GM19328 (cell line): ENCODE data around the gene MMP11.

Experiments
- ATAC-seq: cut with Tn5 transposase; IDR thresholded peaks from one replicate; pipeline ENCODE4 v1.9.1; 2021; ENCODE audit warnings: mild to moderate bottlenecking, moderate library complexity; ENCODE audit not compliant: unreplicated experiment

The MMP11 gene

GRCh38 chr22:23780146-23780748 is 7.6 kb downstream of the MMP11 start:
- no peak for ATAC-seq

- ATAC-seq = no peak
These were observed 8.4 kb downstream of the MMP11 start for GRCh38 chr22:23781065-23781464.

DNA sequence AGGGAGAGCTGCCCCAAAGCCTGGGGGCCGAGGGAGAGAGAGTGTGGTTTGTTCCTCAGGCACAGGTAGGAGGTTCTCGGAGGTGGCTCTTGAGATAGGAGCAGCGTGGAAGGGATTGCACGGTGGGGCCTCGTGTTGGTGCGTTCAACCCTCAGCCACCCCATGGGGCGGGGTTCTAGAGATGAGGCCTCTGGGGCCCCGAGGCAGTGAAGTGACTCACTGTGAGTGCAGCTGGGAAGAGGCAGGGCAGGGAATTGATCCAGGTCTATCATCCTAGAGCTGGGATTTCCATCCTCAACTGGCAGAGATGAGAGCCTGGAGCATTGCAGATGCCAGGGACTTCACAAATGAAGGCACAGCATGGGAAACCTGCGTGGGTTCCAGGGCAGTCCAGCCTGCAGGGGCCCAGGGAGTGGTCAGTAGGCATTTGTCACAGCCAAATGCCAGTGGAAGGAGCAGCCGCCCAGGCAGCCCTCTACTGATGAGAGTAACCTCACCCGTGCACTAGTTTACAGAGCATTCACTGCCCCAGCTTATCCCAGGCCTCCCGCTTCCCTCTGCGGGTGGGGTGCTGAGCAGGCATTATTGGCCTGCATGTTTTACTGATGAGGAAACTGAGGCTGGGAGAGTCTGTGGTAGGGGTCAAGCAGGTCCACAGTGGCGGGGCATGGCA is 9.0 kb downstream of the MMP11 start:
- ATAC-seq = no peak

DNA sequence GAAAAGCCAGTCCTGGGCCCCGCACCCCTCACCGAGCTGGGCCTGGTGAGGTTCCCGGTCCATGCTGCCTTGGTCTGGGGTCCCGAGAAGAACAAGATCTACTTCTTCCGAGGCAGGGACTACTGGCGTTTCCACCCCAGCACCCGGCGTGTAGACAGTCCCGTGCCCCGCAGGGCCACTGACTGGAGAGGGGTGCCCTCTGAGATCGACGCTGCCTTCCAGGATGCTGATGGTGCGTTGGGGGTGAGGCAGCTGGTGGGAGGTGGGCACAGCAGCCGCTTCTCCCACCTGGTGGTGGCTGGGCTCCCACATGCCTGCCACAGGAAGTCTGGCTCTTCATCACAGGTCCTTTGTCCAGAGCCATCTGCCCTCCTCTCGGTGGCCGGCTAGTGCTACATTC is 9.6 kb downstream of the MMP11 start:
- ATAC-seq = no peak

- no peak for ATAC-seq
These were observed 10.1 kb downstream of the MMP11 start for GRCh38 chr22:23782703-23783102.

GRCh38 chr22:23783265-23784150 is 10.9 kb downstream of the MMP11 start:
- no peak for ATAC-seq

DNA sequence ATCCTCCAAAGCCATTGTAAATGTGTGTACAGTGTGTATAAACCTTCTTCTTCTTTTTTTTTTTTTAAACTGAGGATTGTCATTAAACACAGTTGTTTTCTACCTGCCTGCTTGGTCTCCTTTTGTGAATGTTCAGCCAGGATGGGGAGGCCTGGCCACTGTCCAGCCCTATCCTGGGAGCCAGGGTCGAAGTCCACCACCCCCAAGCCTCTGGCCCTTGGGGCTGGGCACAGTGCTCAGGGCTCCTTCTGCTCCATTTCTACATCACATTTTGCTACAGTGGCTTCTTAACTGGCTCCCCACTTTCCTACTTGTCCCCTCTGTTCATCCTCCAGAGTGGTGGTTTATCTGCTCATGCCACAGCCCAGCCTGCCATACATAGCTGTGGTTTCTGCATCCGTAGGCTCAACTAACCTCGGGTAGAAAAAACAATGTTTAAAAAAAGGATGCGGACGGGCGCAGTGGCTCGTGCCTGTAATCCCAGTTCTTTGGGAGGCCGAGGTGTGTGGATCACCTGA is 11.6 kb downstream of the MMP11 start:
- no peak for ATAC-seq

DNA sequence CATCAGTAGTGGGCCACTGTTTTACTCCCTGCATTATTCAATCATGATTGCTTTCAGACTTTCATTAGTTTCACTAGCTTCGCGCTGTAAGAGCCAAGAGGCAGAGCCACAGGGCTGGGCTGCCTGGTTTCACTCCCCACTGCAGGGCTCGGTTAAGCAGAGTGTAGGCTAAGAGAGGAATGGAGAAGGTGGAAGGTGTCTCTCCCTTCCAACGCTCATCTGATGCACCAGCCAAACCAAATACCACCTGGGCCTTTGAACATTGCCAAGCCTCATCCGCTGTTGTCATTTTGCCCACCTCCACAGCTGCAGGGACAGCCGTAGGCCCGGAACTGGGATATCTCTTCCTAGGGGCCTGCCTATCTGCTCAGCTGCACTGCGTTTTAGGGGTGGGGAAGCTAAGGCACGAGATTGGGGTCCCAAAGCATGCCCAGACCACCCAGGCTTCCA is 13.6 kb downstream of the MMP11 start:
- ATAC-seq = no peak

GRCh38 chr22:23786752-23787599 is 14.3 kb downstream of the MMP11 start, which contains the start of gene SMARCB1:
TSS of gene SMARCB1 (plus strand) at chr22:23786966. CDS start at chr22:23787170, 204 bp downstream.
- ATAC-seq = peak; percentile 67

DNA sequence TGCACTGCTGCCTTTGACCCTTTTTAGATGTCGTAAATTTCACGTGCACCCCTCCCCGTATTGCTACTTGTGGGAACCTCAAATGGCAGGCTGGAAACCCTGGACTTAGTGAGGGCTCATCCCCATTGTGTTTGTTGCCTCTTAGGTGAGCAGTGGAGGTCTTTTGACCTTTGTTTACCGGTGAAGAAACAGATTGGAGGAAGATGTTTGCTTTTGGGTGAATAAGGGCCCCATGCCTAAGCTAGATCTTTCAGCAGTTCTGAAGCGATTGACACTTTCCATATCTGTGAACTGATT is 14.9 kb downstream of the MMP11 start:
- peak; percentile 11 for ATAC-seq

DNA sequence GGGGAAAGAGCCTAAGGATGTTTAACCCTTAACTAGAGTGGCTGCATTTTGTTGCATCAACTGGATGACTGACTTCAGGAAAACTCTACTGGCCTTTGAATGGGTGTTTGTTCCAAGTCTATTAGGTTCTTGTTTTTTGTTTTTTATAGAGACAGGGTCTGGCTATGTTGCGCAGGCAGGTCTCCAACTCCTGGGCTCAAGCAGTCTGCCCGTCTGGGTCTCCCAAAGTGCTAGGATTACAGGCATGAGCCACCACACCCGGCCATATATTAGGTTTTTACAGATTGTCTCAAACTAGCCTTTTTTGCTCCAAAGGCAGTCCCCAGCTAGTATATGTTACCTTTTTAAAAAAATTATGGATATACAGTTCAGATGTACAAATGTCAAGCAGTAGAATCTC is 15.3 kb downstream of the MMP11 start:
- ATAC-seq = no peak

DNA sequence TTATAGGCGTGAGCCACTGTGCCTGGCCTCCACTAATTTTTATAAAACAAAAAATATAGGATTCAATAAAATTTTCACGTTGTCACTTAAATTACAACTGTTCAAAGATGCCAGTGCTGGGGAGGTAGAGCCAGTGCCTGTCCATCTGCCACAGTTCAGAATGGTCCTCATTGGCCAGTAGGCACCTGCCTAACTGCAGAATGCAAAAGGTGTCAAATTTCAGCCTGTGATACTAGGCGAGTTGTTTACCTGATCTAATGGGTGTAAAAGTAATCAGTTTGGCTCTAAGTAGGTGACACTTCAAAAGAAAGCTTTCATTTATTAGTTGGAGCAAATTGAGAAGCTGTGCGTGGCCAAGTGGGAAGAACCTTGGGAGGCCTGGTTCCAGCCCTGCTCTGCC is 16.5 kb downstream of the MMP11 start:
- no peak for ATAC-seq

DNA sequence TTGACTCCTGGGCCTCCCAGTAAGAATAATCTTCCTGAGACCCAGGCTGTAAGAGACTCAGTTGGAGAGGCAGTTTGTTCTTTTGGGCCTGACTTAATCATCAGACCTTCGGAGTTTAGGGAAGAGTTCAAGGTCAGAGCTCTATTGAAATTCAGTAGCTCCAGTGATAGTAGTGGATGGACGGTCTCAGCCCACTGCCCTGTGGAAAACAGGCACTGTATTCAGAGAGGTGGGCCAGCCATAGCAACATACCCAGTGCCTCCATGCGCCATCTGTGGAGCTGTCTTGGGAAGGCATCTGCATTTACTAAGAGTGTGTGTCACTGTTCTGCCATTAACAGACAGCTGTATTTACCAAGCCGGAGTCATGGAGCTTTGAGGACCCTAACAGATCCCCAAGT is 17.0 kb downstream of the MMP11 start:
- no peak for ATAC-seq

- ATAC-seq = no peak
These were observed 18.4 kb downstream of the MMP11 start for GRCh38 chr22:23790819-23791737.

DNA sequence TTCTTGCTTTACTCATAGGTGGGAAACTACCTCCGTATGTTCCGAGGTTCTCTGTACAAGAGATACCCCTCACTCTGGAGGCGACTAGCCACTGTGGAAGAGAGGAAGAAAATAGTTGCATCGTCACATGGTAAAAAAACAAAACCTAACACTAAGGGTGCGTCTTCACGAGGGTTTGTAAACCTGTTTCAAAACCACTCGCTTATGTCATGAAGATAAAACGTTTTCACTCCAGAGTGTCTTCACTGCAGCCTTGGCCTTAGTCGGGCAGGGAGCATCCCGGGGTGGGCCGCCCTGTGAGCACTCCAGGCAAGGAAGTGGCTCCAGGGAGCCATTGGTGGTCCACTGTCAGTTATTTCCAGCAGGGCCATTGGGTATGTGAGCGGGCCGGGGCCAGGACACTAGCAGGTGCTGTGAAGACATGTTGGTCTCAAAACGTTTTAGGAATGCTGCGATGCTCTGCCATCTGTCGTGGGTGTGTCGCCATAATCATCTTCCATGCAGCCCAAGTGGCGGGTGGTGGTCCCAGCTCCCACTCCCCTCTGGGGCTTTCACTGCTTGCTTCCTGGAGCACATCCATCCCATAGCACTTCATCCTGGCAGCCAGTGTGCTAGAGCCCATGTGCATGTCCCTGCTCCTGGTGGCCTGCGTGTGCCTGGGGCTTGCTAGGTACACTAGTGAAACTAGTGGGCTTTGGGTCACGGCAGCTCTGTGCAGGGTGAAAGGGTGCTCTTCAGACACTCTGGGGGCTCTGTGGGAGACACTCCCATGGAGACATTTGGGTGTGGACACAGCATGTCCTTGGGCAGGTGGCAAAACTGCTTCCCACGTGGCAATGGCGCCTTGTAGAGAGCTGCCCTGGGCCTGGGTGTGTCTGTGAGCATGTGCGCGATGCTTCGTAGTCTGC is 19.3 kb downstream of the MMP11 start:
- ATAC-seq = no peak

DNA sequence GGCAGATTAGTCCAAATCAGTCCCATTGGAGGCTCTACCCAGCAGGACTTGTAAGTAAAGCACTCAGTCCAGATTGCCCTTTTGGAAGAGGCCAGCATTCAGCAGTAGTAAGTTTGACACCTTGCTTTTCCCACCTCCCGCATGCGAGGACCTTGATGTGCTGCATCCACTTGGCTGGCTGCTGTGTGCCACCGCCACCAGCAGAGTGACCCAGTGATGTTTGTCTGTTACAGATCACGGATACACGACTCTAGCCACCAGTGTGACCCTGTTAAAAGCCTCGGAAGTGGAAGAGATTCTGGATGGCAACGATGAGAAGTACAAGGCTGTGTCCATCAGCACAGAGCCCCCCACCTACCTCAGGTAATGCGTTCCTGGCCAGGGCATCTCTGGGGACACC is 20.7 kb downstream of the MMP11 start:
- no peak for ATAC-seq

GRCh38 chr22:23796461-23796860 is 23.8 kb downstream of the MMP11 start:
- ATAC-seq = no peak

- no peak for ATAC-seq
These were observed 27.9 kb downstream of the MMP11 start for GRCh38 chr22:23800297-23801237.
